Mesenchymal stem cell (in vitro differentiated cells and primary cell): Measurements from ENCODE around the gene MOCS2.

Source experiments
- DNase-seq: peaks from one replicate; pipeline ENCODE4 v3.0.0-alpha.2; 2013
- H2AFZ ChIP-seq: one replicate; pipeline ENCODE4 v1.6.1; 2013; ENCODE audit warnings: low read depth, mild to moderate bottlenecking, control low read depth, inconsistent platforms, low read length, moderate library complexity
- H2AK5ac ChIP-seq: 2 replicates; pipeline ENCODE4 v1.6.1; 2013; ENCODE audit warnings: low read length, moderate library complexity, mild to moderate bottlenecking, inconsistent platforms; ENCODE audit not compliant: severe bottlenecking
- H2BK120ac ChIP-seq: one replicate; pipeline ENCODE4 v1.6.1; 2013; ENCODE audit warnings: low read depth, mild to moderate bottlenecking, inconsistent platforms, low read length, moderate library complexity
- H2BK12ac ChIP-seq, 2 experiments: one replicate each; pipeline ENCODE4 v1.6.1; 2013; ENCODE audit warnings: inconsistent platforms in 2 of 2, low read length in 2 of 2, mild to moderate bottlenecking in 2 of 2, moderate library complexity in 2 of 2, control low read depth in 1 of 2
- H2BK15ac ChIP-seq: one replicate; pipeline ENCODE4 v1.6.1; 2013; ENCODE audit warnings: mild to moderate bottlenecking, low read depth, inconsistent platforms; ENCODE audit not compliant: poor library complexity, severe bottlenecking
- H2BK5ac ChIP-seq: 2 replicates; pipeline ENCODE4 v1.6.1; 2013; ENCODE audit warnings: low read depth, mild to moderate bottlenecking, low read length, control low read depth, inconsistent platforms; ENCODE audit not compliant: poor library complexity, severe bottlenecking
- H3K14ac ChIP-seq, 2 experiments: one replicate each; pipeline ENCODE4 v1.6.1; 2013; ENCODE audit warnings: inconsistent platforms in 2 of 2, low read length in 2 of 2, control low read depth in 1 of 2, mild to moderate bottlenecking in 1 of 2, moderate library complexity in 1 of 2
- H3K18ac ChIP-seq, 2 experiments: one replicate each; pipeline ENCODE4 v1.6.1; 2013; ENCODE audit warnings: inconsistent platforms in 2 of 2, low read length in 2 of 2, control low read depth in 1 of 2, low read depth in 1 of 2, mild to moderate bottlenecking in 1 of 2
- H3K23ac ChIP-seq, 2 experiments: one replicate each; pipeline ENCODE4 v1.6.1; 2013; ENCODE audit warnings: inconsistent platforms in 2 of 2, low read length in 2 of 2, mild to moderate bottlenecking in 2 of 2, moderate library complexity in 2 of 2, control low read depth in 1 of 2
- H3K27ac ChIP-seq: 2 replicates; pipeline ENCODE4 v1.5.1; 2013; ENCODE audit warnings: mild to moderate bottlenecking, moderate library complexity, low read length, control low read depth, inconsistent platforms; ENCODE audit not compliant: poor library complexity, severe bottlenecking
- H3K27me3 ChIP-seq, 2 experiments: 2 replicates each; pipeline versions ENCODE4 v1.6.1 to v1.7.0; 2013; ENCODE audit warnings: low read length in 2 of 2, mild to moderate bottlenecking in 2 of 2, moderate library complexity in 2 of 2, control low read depth in 1 of 2, inconsistent platforms in 1 of 2; ENCODE audit not compliant: control insufficient read depth in 1 of 2, insufficient read depth in 1 of 2
- H3K36me3 ChIP-seq, 2 experiments: 2 replicates each; pipeline versions ENCODE4 v1.6.1 to v1.7.0; 2013; ENCODE audit warnings: low read length in 2 of 2, control low read depth in 1 of 2, inconsistent platforms in 1 of 2, low read depth in 1 of 2, mild to moderate bottlenecking in 1 of 2; ENCODE audit not compliant: insufficient read depth in 2 of 2, control insufficient read depth in 1 of 2
- H3K4ac ChIP-seq, 2 experiments: one replicate each; pipeline ENCODE4 v1.6.1; 2013; ENCODE audit warnings: inconsistent platforms in 2 of 2, low read length in 2 of 2, mild to moderate bottlenecking in 2 of 2, moderate library complexity in 2 of 2, control low read depth in 1 of 2, low read depth in 1 of 2
- H3K4me1 ChIP-seq: 2 replicates; pipeline ENCODE4 v1.6.1; 2013; ENCODE audit warnings: low read depth, low read length, control low read depth; ENCODE audit not compliant: control insufficient read depth, insufficient read depth
- H3K4me2 ChIP-seq: 2 replicates; pipeline ENCODE4 v1.6.1; 2013; ENCODE audit warnings: low read length, mild to moderate bottlenecking, inconsistent platforms; ENCODE audit not compliant: poor library complexity, severe bottlenecking
- H3K4me3 ChIP-seq, 2 experiments: 2 replicates each; pipeline versions ENCODE4 v1.5.1 to v1.7.0; 2013; ENCODE audit warnings: low read length in 2 of 2, mild to moderate bottlenecking in 2 of 2, control low read depth in 1 of 2, low read depth in 1 of 2; ENCODE audit not compliant: insufficient read depth in 1 of 2
- H3K79me1 ChIP-seq: replicated peaks from 2 replicates; pipeline ENCODE4 v1.6.1; 2013; ENCODE audit warnings: mild to moderate bottlenecking, control low read depth, low read length, inconsistent platforms; ENCODE audit not compliant: poor library complexity, severe bottlenecking
- H3K9ac ChIP-seq: 2 replicates; pipeline ENCODE4 v1.7.0; 2013; ENCODE audit warnings: mild to moderate bottlenecking, low read length, moderate library complexity
- H3K9me3 ChIP-seq: 2 replicates; pipeline ENCODE4 v1.7.0; 2013; ENCODE audit warnings: mild to moderate bottlenecking, low read length; ENCODE audit not compliant: control insufficient read depth
- H4K8ac ChIP-seq: one replicate; pipeline ENCODE4 v1.6.1; 2013; ENCODE audit warnings: inconsistent platforms, mild to moderate bottlenecking, low read length, moderate library complexity
- H4K91ac ChIP-seq: one replicate; pipeline ENCODE4 v1.6.1; 2013; ENCODE audit warnings: mild to moderate bottlenecking, low read length, inconsistent platforms
- WGBS: methylation state at CpG from one replicate; pipeline ENCODE4 v1.1.7; 2013; ENCODE audit warnings: mixed read lengths; 5-methylcytosine and 5-hydroxymethylcytosine counted together

MOCS2 gene

DNA sequence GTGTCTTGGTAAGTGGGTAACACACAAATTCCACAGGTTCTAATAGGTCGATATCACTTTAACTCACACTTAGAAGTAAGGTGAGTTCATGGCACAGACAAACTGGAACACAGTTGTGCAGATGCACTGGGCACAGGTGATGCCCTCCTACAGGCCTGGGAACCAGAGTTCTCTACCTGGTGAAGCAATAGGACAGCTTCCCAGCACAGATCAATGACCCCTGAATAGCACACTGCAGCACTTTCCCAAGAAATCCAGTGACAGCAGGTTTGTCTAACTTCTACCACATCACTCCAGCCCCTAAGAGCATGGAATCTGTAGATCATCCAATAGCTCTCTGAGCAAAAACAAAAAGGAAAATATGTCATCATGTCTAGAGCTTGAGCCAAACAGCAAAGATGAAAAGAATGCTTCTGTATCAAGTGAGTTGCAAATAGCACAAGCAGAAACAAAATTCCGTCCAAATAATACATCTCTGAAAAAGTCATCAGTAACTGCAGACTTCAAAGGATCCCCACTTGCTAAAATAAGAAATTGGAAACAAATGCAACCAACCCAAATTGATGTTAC lies 33.5 kb downstream of the MOCS2 start:
- Histone ChIP-seq H3K9me3 (no peaks in the 10 kb centered on the region), H2BK5ac (no peak overlapping the region), H2AK5ac (no peak overlapping the region), H3K9ac (no peak overlapping the region), H2BK15ac (no peak overlapping the region), H3K4me1 (no peaks in the 10 kb centered on the region), H2BK120ac (no peak overlapping the region), H3K27ac (no peak overlapping the region), H3K23ac (no peak overlapping the region), H3K14ac (no peak overlapping the region), H2AFZ (no peak overlapping the region), H3K18ac (no peak overlapping the region), H3K4ac (no peak overlapping the region), H3K36me3 (peaks cover 3 to 68% of the 10 kb centered on the region in 2 experiments), H3K4me2 (no peak overlapping the region), H3K27me3 (no peaks in the 10 kb centered on the region), H3K79me1 (no peaks in the 10 kb centered on the region), H4K8ac (no peak overlapping the region), H2BK12ac (no peak overlapping the region), H4K91ac (no peak overlapping the region), H3K4me3 (no peak overlapping the region)
- WGBS = 99% methylated on average over 2 of the region's 2 CpGs
- no peak for DNase-seq

DNA sequence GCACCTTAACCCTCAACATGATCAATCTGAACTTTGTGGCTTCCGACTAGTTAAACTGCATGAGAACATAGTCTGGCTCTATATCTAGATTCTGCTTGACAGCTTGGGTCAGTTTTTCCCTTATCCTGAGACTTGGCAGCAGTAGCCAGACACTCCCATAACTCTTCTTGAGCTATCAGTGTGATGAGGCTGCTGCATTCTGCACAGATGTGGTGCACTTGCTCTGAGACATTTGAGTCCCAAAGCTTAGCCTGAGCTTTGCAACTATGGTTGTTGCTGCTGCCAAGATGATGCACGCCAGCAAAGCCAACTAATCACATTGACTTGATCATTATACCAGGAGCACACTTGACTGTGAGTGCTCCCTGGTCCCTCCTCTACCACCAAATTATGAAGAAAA lies 36.2 kb downstream of the MOCS2 start:
- no peak for DNase-seq
- H3K36me3 ChIP-seq = peaks cover 3 to 59% of the 10 kb centered on the region in 2 experiments
- H2BK5ac ChIP-seq = no peak overlapping the region
- peak overlapping the region in 1 of 2 experiments; percentile 24 for H3K23ac ChIP-seq
- H3K9me3 ChIP-seq = no peaks in the 10 kb centered on the region
- no peak overlapping the region for H2BK12ac ChIP-seq
- H4K8ac ChIP-seq = no peak overlapping the region
- H3K14ac ChIP-seq = no peak overlapping the region
- no peak overlapping the region for H3K18ac ChIP-seq
- no peak overlapping the region for H2BK15ac ChIP-seq
- WGBS = 54% methylated on average over 2 of the region's 2 CpGs
- H3K79me1 ChIP-seq = no peaks in the 10 kb centered on the region
- no peaks in the 10 kb centered on the region for H3K27me3 ChIP-seq
- no peak overlapping the region for H2BK120ac ChIP-seq
- no peaks in the 10 kb centered on the region for H3K4me1 ChIP-seq
- H3K4me2 ChIP-seq = no peak overlapping the region
- H2AK5ac ChIP-seq = no peak overlapping the region
- H3K27ac ChIP-seq = no peak overlapping the region
- H3K9ac ChIP-seq = peak overlapping the region; percentile 12
- no peak overlapping the region for H3K4me3 ChIP-seq
- peak overlapping the region in 1 of 2 experiments; percentile 15 for H3K4ac ChIP-seq
- no peak overlapping the region for H4K91ac ChIP-seq
- H2AFZ ChIP-seq = no peak overlapping the region

DNA sequence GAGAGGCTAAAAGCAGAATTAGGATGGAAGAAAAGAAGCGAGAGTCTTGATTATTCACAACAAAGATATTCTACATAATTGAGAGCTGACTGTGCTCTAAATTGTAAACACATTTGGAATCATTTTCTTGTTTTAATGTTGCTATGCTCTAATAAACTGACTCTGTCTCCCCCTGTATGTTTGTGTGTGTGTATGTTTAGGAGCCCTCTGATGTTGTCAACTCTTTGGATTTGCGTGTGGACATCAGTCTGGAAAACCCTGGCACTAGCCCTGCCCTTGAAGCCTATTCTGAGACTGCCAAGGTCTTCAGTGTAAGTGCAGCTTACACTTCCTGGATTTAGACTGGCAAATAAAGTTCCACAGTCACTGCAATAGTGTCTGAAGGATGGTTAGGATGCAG lies 37.8 kb downstream of the MOCS2 start:
- no peak overlapping the region for H2BK15ac ChIP-seq
- no peak overlapping the region for H2AK5ac ChIP-seq
- H3K18ac ChIP-seq = no peak overlapping the region
- H3K36me3 ChIP-seq = peaks cover 3 to 55% of the 10 kb centered on the region in 2 experiments
- 71% methylated on average over 1 of the region's 2 CpGs for WGBS
- no peak overlapping the region for H3K4me2 ChIP-seq
- no peak overlapping the region for H3K23ac ChIP-seq
- no peak overlapping the region for H2AFZ ChIP-seq
- H3K14ac ChIP-seq = no peak overlapping the region
- peak overlapping the region; percentile 39 for H3K9ac ChIP-seq
- H4K91ac ChIP-seq = no peak overlapping the region
- no peak overlapping the region for H3K27ac ChIP-seq
- no peaks in the 10 kb centered on the region for H3K27me3 ChIP-seq
- DNase-seq = peak; percentile 48
- no peak overlapping the region for H2BK120ac ChIP-seq
- H3K4ac ChIP-seq = no peak overlapping the region
- H2BK5ac ChIP-seq = no peak overlapping the region
- H4K8ac ChIP-seq = no peak overlapping the region
- no peaks in the 10 kb centered on the region for H3K79me1 ChIP-seq
- H3K9me3 ChIP-seq = no peaks in the 10 kb centered on the region
- no peak overlapping the region for H2BK12ac ChIP-seq
- no peaks in the 10 kb centered on the region for H3K4me1 ChIP-seq
- no peak overlapping the region for H3K4me3 ChIP-seq

DNA sequence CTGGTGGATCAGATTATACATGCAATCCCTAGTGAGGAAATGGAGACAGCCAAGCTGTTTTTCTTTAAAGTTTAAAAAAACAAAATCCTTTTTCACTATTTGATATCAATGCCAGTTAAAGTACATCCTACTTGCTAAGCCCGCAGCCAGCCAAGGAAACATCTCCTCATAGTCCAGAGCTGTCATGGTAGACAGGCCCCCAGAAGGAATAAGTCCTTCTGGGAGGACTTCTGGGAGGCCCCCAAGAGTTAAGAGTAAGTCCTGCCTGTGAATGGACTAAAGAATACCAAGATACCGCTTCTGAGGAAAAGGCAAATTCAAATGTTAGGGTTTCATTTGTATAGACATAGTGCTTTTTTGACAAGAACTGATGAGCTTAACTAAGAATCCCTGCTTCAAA lies 38.3 kb downstream of the MOCS2 start:
- Histone ChIP-seq H3K27ac (no peak overlapping the region), H4K8ac (peak overlapping the region; percentile 53), H3K23ac (no peak overlapping the region), H4K91ac (no peak overlapping the region), H3K18ac (no peak overlapping the region), H3K79me1 (no peaks in the 10 kb centered on the region), H2AK5ac (no peak overlapping the region), H2BK15ac (no peak overlapping the region), H3K4ac (no peak overlapping the region), H2BK12ac (no peak overlapping the region), H3K9me3 (no peaks in the 10 kb centered on the region), H3K4me2 (no peak overlapping the region), H3K27me3 (no peaks in the 10 kb centered on the region), H2AFZ (no peak overlapping the region), H3K14ac (no peak overlapping the region), H2BK5ac (no peak overlapping the region), H3K36me3 (peaks cover 3 to 53% of the 10 kb centered on the region in 2 experiments), H3K4me1 (no peaks in the 10 kb centered on the region), H3K4me3 (no peak overlapping the region), H3K9ac (peak overlapping the region; percentile 39), H2BK120ac (no peak overlapping the region)
- 97% methylated on average over 2 of the region's 2 CpGs for WGBS
- DNase-seq = no peak
